ENCODE results near the gene CHORDC1.
"Not testable (repeated sequence)": the region's sequence is repeated elsewhere in the genome, so short reads cannot be mapped to it uniquely, and the experiment has no call there.

CHORDC1 gene

DNA sequence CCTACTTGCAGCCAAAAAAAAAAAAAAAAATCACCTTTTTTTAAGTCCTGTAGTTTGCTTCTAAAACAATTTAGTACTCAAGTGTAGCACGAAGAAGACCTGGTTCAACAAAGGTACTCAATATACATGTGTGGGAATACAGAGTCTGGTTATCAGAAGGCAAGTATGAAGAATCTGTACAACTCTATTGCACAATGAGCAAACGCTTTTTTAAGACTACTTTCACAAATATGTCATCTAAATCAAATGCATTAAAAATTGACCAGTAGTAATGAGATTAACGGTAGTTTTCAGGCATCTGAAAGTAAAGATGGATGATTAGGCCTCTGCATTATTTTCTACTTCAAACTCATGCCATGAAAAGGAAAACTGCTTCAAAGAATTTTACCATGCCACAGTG is 9.5 kb downstream of the CHORDC1 start:
- DNase-seq: no peak

GRCh38 chr11:90208857-90209256 is 14.0 kb downstream of the CHORDC1 start:
- DNase-seq: no peak

DNA sequence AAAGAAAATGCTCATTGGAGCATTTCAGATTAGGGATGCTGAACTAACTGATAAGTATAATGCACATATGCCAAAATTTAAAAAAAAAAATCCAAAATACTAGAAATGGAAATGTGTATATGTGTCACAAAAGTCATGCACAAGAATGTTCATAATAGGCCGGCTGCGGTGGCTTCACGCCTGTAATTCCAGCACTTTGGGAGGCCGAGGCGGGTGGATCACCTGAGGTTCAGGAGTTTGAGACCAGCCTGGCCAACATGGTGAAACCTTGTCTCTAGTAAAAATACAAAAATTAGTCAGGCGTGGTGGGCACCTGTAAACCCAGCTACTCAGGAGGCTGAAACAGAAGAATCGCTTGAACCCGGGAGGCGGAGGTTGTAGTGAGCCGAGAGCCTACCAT is 14.9 kb downstream of the CHORDC1 start:
- not testable (repeated sequence) for DNase-seq

DNA sequence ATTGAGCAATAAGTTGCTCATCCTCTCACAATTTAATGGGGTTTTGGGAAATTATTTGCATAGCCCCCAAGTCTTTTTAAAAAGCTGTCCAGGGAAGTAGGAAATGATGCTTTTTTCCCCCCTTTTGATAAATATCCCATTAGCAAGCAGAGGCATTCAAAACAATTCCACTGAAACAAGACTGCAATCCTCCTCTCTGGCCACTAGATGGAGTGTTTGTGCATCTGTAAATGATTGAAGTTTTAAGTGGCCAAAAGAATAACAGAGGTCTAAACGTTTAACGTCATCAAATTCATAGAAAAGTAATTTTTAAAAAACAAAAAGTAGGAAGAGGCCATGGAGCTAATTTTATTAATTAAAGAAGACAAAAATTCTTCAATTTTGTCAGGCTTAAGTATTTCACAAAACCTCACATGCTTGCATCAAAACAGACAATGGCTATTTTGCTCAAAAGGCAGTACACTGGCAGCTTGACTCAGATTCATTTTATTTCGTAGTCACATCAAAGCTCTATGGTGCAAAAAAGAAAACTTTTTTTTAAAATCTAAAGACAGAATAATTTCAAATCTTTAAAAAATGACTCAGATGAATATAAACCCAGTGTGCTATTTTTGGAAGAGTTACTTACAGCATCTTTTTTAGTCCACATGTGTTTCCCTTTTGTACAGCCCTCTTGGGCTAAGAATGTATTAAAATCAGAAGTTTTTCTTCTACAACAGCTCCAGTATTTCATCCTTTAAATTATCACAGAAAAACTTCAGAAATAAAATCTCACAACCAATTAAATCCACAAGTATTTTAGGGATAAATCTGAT is 17.8 kb downstream of the CHORDC1 start:
- DNase-seq: peak; percentile 37

- DNase-seq: no peak
These were observed 18.4 kb downstream of the CHORDC1 start for GRCh38 chr11:90204407-90204806.

GRCh38 chr11:90202342-90202741 is 20.5 kb downstream of the CHORDC1 start:
- no peak for DNase-seq

GRCh38 chr11:90197377-90197776 is 25.5 kb downstream of the CHORDC1 start:
- no peak for DNase-seq

DNA sequence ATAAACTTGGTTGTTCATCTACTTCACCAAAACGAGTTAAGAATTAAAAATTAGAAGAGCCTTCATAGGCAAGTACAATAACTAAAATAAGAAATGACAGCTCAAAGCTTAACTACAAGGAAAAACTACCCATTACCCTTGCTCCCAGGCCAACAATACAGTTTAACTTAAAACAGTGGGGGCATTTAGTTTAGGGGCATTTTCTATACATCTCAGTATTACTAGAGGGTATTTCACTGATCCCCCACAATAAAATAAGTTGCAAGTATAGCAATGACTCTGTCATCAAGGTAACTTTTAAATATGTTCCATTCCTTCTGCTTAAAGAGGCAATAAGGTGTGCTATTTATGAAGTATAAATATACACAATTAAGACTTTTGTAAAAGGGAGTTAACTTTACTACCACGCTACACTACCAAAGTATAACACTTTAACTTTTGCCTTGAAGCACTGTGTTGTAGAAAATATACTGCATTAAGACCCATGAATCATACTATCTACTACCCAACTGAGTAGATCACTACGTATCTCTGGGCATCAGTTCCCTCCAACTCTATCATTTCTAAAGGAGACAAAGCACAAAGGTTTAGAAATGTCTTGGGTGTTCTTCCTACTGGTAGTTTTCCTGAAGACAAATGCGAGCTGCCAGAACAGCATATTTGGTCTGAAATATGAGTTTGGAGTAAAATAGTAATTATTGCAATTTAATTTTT is 29.8 kb downstream of the CHORDC1 start:
- no peak for DNase-seq

GRCh38 chr11:90189011-90189410 is 33.8 kb downstream of the CHORDC1 start:
- no peak for DNase-seq

DNA sequence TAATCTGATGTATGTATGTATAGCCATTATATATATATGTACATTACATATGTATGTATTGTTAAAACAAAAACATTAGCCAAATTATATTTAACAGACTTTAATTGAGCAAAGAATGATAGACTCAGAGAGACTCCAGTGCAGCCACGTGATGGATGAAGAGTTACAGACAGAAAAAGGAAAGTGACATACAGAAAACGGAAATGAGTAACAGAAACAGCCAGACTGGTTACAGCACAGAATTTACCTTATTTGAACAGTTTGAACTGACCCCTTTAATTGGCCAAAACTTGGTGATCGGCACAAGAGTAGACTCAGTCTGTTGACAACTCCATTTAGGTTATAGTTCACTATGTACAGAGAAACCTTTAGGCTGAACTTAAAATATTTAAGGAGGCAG is 35.0 kb downstream of the CHORDC1 start:
- DNase-seq: no peak

- no peak for DNase-seq
These were observed 42.9 kb downstream of the CHORDC1 start for GRCh38 chr11:90179923-90180322.

DNA sequence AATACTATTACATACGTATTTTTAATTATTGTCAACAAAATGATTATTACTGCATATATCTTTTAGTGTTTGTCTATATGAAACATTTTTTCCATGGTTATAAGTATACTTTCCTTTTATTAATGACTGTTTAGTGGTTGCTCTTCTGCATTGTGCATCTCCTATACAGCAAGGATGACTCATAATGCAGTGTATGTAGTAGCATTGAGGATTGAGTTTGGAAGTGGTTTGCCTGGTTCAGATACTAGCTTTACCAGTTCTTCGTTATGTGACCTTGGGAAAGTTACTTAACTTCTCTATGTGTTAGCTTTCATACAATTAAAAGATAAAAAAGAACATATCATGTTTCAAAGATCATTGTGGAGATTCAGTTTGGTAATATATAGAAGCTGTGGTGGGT is 44.1 kb downstream of the CHORDC1 start:
- no peak for DNase-seq

GRCh38 chr11:90176069-90176468 is 46.8 kb downstream of the CHORDC1 start:
- no peak for DNase-seq

DNA sequence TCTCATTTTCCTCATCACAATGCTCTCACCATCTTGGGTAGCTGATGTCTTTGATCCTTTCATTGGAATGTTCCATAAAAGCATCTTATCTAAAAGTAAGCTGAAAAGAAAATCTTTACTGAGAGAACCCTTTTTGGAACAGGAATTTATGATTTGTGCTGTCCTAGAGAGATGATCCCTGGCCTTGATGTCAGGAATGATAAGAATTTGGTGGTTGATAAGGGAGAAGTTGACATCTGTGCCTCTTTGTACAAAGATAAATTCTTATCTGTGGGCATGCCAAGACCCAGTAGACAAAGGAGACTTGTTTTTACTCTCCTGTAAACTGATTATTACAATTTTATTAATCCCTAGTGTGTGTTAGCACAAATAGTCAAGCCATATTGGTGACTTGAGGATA is 51.5 kb downstream of the CHORDC1 start:
- no peak for DNase-seq

DNA sequence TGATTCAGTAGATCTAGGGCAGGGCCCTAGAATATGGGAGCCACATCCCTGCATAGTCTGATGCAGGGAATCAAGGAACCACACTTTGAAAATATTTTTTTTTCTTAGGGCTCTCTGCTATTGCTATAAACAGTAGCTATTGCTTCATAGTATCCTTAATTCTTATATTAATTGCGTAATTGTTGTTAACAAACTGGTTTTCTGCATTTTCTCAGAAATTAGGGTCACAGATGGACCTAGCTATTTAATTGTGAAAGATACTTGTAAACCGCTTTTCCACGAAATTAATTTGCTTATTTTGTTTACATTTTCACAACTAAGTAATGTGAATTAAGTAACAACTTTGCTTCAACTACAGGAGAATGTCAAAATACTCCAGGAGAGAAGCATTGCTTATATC is 54.3 kb downstream of the CHORDC1 start:
- DNase-seq: no peak

DNA sequence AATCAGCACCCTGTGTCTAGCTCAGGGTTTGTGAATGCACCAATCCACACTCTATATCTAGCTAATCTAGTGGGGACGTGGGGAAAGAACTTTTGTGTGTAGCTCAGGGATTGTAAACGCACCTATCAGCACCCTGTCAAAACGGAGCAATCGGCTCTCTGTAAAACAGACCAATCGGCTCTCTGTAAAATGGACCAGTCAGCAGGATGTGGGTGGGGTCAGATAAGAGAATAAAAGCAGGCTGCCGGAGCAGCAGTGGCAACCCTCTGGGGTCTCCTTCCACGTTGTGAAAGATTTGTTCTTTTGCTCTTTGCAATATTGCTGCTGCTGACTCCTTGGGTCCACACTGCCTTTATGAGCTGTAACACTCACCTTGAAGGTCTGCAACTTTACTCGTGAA is 55.1 kb downstream of the CHORDC1 start:
- not testable (repeated sequence) for DNase-seq

GRCh38 chr11:90166982-90167573 is 55.8 kb downstream of the CHORDC1 start:
- not testable (repeated sequence) for DNase-seq

All from NCI-H2029 treated with DMSO at 0.1 percent for 48 hours (cell line).